HG02588 (cell line): ENCODE results near the gene SLC1A2.

Experiments used
- ATAC-seq: cut with Tn5 transposase; IDR thresholded peaks from one replicate; pipeline ENCODE4 v1.9.1; 2021; ENCODE audit warnings: mild to moderate bottlenecking, moderate library complexity; ENCODE audit not compliant: unreplicated experiment

The SLC1A2 gene

GRCh38 chr11:35377262-35377661 is 42.1 kb downstream of the SLC1A2 start:
- ATAC-seq, result no peak

DNA sequence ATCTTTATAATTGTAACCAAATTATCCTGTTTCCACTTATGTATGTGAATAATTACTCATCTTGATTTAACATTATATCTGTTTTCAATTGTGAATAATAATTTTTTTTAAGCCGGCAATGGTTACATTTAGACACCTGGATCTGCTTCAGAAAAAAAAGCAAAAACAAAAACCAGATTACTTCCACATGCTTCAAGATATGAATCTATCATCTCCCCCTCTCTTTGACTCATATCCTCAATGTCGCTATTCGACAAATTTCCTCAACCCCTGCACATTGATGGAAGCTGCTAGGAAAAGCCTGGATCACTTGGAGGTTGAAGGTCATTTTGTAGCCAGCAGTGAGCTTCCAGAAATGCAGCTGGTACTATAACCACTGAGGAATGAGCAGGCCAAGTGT is 42.7 kb downstream of the SLC1A2 start:
- ATAC-seq, result no peak

DNA sequence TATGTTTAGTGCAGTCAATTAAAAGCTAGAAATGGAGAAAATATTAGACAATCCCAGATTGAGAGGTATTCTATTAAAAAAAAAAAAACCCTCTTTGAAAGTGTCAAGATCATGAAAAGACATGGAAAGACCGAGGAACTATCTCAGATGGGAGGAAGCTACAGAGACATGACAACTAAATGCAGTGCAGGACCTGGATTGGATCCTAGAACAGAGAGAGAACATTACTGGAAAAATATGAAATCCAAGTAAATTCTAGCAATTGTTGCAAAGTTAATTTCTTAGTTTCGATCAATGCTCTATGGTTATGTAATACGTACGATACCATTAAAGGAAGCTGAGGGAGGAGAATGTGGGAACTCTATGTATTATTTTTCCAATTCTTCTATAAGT is 43.2 kb downstream of the SLC1A2 start:
- ATAC-seq, result no peak

GRCh38 chr11:35375332-35376117 is 43.8 kb downstream of the SLC1A2 start:
- no peak for ATAC-seq

- ATAC-seq, result no peak
These were observed 45.9 kb downstream of the SLC1A2 start for GRCh38 chr11:35373284-35373933.

GRCh38 chr11:35372565-35373283 is 46.6 kb downstream of the SLC1A2 start:
- ATAC-seq, result no peak

DNA sequence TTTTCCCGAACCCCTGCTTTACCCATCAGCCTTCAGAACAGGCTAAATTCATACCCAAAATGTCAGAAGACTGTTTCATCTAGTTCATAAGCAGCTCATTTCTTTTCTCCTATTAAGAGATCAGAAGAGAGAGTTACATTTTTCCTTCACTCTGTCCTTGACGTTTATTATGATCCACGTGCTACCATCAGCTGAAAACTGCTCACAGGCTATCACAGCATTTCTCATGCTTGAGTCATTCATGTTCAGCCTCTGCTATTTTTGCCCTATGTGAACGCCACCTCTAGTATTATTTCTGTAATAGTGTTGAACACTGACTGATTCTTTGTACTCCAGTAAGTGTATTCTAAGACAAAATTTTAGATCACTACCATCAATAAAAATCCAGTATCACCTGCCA is 51.9 kb downstream of the SLC1A2 start:
- no peak for ATAC-seq

- ATAC-seq, result no peak
These were observed 52.6 kb downstream of the SLC1A2 start for GRCh38 chr11:35366798-35367197.

- ATAC-seq, result no peak
These were observed 53.4 kb downstream of the SLC1A2 start for GRCh38 chr11:35365961-35366360.

DNA sequence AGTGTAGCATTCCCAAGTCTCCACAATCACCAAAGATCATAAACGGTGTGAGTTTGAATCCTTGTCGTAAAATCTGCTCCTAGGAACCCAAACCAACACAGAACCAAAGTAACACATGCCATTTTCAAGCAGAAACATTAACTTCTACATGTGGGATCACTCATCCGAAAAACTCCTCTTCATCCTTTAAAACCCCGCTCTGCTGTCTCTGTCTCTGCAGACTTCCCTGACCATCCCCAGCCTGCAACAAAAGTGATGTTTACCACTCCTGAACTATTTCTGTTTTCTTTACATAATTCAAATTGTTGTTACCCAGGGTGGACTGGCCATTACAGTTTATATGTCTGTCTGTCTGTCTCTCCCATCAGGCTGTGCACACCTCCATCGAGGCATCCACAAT is 54.0 kb downstream of the SLC1A2 start:
- no peak for ATAC-seq

DNA sequence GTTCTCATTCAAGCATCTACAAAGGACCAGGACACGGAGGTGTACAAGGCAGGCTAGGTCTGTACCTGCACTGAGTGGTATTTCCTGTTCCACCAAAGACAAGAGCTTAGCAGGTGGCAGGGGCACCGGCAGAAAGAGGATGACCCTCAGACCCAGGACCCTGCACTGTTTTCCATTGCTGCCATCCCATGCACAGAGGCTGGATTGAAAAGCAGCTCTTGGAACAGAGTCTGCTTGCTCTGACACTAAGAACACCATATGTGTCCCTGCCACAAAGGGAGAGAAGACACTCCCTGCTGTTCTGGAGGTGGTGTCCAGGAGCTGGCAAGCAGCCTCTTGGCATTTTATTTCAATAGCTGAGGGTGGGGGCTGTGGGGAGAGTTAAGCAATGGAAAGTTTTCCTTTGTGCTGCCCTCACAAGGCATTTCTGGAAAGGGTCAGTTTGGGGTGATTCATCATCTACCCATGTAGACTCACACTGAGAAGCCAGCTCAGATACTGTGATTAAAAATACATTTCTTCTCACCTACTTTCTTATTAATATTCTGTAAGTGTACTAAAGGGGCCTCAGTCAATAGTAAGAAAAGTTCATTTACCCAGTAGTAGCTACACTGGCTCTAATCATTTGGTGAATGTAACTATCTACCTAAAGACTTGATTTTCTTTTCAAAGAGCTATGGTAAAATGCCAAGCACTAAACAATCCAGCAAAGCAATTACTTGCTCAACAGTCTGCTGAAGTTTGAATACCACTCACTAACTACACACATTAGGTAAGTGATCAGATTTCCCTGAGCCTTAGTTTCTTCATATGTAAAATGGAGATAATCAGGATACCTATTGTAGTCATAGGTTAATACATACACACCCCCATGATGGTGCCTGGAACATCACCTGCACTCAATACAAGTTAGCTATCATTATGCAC is 55.2 kb downstream of the SLC1A2 start:
- no peak for ATAC-seq

GRCh38 chr11:35363246-35363801 is 56.0 kb downstream of the SLC1A2 start:
- no peak for ATAC-seq

- no peak for ATAC-seq
These were observed 56.8 kb downstream of the SLC1A2 start for GRCh38 chr11:35362521-35362980.

GRCh38 chr11:35360055-35360530 is 59.3 kb downstream of the SLC1A2 start:
- ATAC-seq, result no peak

- ATAC-seq, result no peak
These were observed 59.9 kb downstream of the SLC1A2 start for GRCh38 chr11:35359321-35360054.

GRCh38 chr11:35358391-35358790 is 61.0 kb downstream of the SLC1A2 start:
- ATAC-seq, result no peak

DNA sequence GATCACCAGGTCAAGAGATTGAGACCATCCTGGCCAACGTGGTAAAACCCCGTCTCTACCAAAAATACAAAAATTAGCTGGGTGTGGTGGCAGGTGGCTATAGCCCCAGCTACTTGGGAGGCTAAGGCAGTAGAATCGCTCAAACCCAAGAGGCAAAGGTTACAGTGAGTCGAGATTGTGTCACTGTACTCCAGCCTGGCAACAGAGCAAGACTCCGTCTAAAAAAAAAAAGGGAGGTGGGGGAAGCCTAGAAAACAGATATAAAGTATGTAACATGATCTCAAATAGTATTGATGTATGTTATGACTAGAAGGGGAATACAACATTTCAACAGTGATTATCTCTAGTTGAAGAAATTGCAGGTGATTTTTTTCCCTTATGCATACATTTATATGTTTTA is 61.4 kb downstream of the SLC1A2 start:
- ATAC-seq, result no peak

GRCh38 chr11:35355102-35355749 is 64.1 kb downstream of the SLC1A2 start:
- no peak for ATAC-seq

DNA sequence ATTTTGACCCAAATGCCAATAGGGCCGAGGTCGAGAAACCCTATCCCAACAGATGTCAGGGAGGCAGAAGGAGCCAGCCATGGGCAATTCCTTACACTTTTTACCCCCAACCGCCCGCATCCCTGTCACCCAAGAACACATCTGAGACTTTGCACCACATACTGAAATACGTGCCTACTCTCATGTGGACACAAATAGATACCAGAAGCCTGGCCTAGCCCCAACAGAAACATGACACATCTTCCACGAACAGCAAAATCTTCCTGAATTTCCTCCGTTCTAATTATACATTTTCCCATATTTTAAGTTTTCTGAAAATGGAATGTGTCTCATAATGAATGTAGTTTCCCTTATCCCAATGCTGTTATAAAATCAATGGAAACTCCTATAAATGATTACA is 64.7 kb downstream of the SLC1A2 start:
- no peak for ATAC-seq
